Astrocyte (in vitro differentiated cells and primary cell): ENCODE measurements around the gene HOXA7.

ENCODE experiments used
- EZH2 ChIP-seq: IDR thresholded peaks from 2 replicates; pipeline ENCODE4 v1.6.1; 2012; ENCODE audit warnings: mild to moderate bottlenecking, low read length, inconsistent platforms; ENCODE audit not compliant: insufficient read depth
- TF ChIP-seq, protein P1 (sequence below): IDR thresholded peaks from 2 replicates; pipeline ENCODE4 v1.5.1; 2011; ENCODE audit warnings: low read depth, mild to moderate bottlenecking, inconsistent platforms, low read length, moderate library complexity; ENCODE audit not compliant: insufficient read depth

DNA sequence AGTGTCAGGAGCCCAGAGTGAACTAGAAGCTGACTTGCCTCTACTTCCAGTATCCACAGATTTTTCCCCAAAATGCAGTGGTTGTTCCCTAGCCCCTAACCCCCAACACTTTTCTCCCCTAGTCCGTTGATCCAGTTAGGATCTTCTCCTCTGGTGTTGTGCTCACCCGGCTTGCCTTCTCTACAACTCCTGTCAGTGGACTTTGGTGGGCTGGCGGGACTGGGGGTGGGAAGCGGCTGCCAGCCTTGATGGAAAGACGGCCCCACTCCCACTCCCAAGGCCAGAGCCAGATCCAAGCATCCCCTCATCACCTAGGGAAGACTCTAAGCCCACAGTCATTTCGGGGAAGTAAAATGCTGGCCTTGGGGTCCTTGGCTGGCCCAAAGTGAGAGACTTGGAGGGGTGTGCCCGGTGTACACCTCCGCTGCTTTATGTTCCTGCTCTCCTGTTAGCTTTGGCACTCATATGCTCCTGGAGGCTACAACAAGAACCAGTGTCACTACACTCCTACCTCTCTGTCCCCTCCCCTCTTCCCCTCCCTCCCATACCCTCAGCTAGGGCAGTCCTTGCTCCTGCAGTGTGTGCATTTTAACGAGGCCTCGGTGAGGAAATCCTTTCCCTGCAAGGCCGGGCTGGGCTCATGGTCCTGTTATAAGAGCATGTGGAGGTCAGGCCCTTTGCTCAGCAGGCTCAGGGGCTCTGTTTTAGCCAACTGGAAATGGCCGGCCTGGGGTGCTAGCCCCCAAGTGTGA, 18.6 kb upstream of the HOXA7 start:
- TF ChIP-seq, protein P1, sequence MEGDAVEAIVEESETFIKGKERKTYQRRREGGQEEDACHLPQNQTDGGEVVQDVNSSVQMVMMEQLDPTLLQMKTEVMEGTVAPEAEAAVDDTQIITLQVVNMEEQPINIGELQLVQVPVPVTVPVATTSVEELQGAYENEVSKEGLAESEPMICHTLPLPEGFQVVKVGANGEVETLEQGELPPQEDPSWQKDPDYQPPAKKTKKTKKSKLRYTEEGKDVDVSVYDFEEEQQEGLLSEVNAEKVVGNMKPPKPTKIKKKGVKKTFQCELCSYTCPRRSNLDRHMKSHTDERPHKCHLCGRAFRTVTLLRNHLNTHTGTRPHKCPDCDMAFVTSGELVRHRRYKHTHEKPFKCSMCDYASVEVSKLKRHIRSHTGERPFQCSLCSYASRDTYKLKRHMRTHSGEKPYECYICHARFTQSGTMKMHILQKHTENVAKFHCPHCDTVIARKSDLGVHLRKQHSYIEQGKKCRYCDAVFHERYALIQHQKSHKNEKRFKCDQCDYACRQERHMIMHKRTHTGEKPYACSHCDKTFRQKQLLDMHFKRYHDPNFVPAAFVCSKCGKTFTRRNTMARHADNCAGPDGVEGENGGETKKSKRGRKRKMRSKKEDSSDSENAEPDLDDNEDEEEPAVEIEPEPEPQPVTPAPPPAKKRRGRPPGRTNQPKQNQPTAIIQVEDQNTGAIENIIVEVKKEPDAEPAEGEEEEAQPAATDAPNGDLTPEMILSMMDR: no peak
- TF ChIP-seq EZH2: peak; percentile 38
